Gastrocnemius medialis (tissue), 4 donors: ENCODE measurements around the gene GARNL3. TPM values are rescaled to one million over a fixed set of nuclear protein-coding genes. Genes with fewer than 3 reads are reported as not detected.

Experiments used
- ATAC-seq, 2 donors: fragments of 150-250 bp; one replicate each; pipeline ENCODE4 v1.9.1; 2016
- DNase-seq, 2 donors: peaks; one replicate each; pipeline ENCODE4 v3.0.0-alpha.2; 2019
- H3K27ac ChIP-seq, 4 donors: fragments of 200-600 bp; sonication (generic); 1 replicate in 1 of 4; 2 replicates in 3 of 4; pipeline ENCODE4 v1.5.1; 2016 to 2018; ENCODE audit warnings: mild to moderate bottlenecking in 2 of 4, moderate library complexity in 1 of 4
- H3K27me3 ChIP-seq, 3 donors: fragments of 200-600 bp; sonication (generic) in 2 of 3; 1 replicate in 1 of 3; 2 replicates in 2 of 3; pipeline versions ENCODE4 v1.5.1 to v1.6.0; 2016 to 2019; ENCODE audit warnings: mild to moderate bottlenecking in 1 of 3, moderate library complexity in 1 of 3
- H3K36me3 ChIP-seq, 2 donors: fragments of 200-600 bp; sonication (generic) in 1 of 2; one replicate each; pipeline ENCODE4 v1.5.1; 2017 to 2018
- H3K4me1 ChIP-seq, 2 donors: fragments of 200-600 bp; sonication (generic) in 1 of 2; one replicate each; pipeline ENCODE4 v1.5.1; 2016 to 2017; ENCODE audit warnings: mild to moderate bottlenecking in 2 of 2
- H3K4me3 ChIP-seq, 4 donors: fragments of 200-600 bp; sonication (generic) in 3 of 4; 1 replicate in 1 of 4; 2 replicates in 3 of 4; pipeline ENCODE4 v1.5.1; 2016 to 2019; ENCODE audit warnings: mild to moderate bottlenecking in 2 of 4
- H3K9me3 ChIP-seq, 3 donors: fragments of 200-600 bp; sonication (generic) in 2 of 3; 1 replicate in 1 of 3; 2 replicates in 2 of 3; pipeline ENCODE4 v1.5.1; 2016 to 2019
- POLR2A ChIP-seq, 2 donors: fragments of 450-650 bp; IDR thresholded peaks; one replicate each; pipeline ENCODE4 v1.6.1; 2017; ENCODE audit warnings: antibody characterized with exemption in 2 of 2, mild to moderate bottlenecking in 2 of 2, moderate library complexity in 2 of 2
- in situ Hi-C, 4 donors: fragments of 200-750 bp; cut with MboI; loops; one replicate each; pipeline versions ENCODE4 v1.15.0 to v1.8.0; 2017; ENCODE audit warnings: low sequenced_read_pairs in 4 of 4
- intact Hi-C: fragments of 100-400 bp; cut with DNase I; formaldehyde crosslinking; loops from one replicate; pipeline ENCODE4 v1.15.1; 2023; ENCODE audit warnings: low total_unique reads
- total RNA-seq, 4 donors: library from RNA; depleted of rRNA; stranded (reverse); fragments of >200 nt; gene quantifications; one replicate each; pipeline versions ENCODE4 v1.1.0 to v1.2.3, GENCODE V29; 2016
- TF ChIP-seq, protein P1 (sequence below), 5 experiments: fragments of 450-650 bp in 3 of 5; fragments of 200-600 bp in 2 of 5; sonication (generic) in 2 of 5; IDR thresholded peaks in 4 of 5; conservative IDR thresholded peaks in 1 of 5; 1 replicate in 4 of 5; 2 replicates in 1 of 5; pipeline ENCODE4 v1.5.1; 2016 to 2019; ENCODE audit warnings: antibody characterized with exemption in 5 of 5, mild to moderate bottlenecking in 3 of 5, moderate library complexity in 3 of 5

GARNL3 gene
- total RNA-seq, 4 donors from 2014 or later = 2.5 to 5.7 (median 3.0) TPM

DNA sequence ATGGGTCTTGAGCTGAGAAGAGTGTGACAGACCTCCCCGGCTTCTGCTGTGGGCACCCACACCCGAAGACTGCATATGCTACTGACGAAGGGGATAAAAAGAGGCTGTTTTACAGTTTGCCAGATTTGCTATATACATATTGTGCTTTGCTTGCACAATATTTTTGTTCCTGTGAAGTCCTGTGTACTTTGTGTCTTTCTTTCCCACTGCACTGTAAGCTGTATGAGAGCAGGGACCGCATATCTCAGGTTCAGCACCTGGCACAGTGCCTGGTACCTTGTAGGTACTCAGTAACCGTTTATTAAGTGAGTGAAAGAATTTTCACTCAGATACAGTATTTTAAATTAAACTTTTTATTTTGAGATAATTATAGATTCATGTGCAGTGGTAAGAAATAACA is 8.2 kb upstream of the GARNL3 start:
- TF ChIP-seq POLR2A (IDR thresholded peaks at IDR 0.05) = no peak
- TF ChIP-seq, protein P1, sequence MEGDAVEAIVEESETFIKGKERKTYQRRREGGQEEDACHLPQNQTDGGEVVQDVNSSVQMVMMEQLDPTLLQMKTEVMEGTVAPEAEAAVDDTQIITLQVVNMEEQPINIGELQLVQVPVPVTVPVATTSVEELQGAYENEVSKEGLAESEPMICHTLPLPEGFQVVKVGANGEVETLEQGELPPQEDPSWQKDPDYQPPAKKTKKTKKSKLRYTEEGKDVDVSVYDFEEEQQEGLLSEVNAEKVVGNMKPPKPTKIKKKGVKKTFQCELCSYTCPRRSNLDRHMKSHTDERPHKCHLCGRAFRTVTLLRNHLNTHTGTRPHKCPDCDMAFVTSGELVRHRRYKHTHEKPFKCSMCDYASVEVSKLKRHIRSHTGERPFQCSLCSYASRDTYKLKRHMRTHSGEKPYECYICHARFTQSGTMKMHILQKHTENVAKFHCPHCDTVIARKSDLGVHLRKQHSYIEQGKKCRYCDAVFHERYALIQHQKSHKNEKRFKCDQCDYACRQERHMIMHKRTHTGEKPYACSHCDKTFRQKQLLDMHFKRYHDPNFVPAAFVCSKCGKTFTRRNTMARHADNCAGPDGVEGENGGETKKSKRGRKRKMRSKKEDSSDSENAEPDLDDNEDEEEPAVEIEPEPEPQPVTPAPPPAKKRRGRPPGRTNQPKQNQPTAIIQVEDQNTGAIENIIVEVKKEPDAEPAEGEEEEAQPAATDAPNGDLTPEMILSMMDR (IDR thresholded peaks at IDR 0.05 in 4 of 5, conservative IDR thresholded peaks at IDR 0.05 in 1 of 5) = no peak
- ATAC-seq (no peak), DNase-seq (no peak)
- no peak overlapping the region for H3K4me3 ChIP-seq
- intact Hi-C loops = no loop called here
- no peaks in the 10 kb centered on the region for H3K9me3 ChIP-seq
- no peaks in the 10 kb centered on the region for H3K27me3 ChIP-seq
- no peak overlapping the region for H3K27ac ChIP-seq
- in situ Hi-C loops = no loop called here
- H3K36me3 ChIP-seq = no peaks in the 10 kb centered on the region
- peaks cover under 1 to 4% of the 10 kb centered on the region in 2 donors for H3K4me1 ChIP-seq

DNA sequence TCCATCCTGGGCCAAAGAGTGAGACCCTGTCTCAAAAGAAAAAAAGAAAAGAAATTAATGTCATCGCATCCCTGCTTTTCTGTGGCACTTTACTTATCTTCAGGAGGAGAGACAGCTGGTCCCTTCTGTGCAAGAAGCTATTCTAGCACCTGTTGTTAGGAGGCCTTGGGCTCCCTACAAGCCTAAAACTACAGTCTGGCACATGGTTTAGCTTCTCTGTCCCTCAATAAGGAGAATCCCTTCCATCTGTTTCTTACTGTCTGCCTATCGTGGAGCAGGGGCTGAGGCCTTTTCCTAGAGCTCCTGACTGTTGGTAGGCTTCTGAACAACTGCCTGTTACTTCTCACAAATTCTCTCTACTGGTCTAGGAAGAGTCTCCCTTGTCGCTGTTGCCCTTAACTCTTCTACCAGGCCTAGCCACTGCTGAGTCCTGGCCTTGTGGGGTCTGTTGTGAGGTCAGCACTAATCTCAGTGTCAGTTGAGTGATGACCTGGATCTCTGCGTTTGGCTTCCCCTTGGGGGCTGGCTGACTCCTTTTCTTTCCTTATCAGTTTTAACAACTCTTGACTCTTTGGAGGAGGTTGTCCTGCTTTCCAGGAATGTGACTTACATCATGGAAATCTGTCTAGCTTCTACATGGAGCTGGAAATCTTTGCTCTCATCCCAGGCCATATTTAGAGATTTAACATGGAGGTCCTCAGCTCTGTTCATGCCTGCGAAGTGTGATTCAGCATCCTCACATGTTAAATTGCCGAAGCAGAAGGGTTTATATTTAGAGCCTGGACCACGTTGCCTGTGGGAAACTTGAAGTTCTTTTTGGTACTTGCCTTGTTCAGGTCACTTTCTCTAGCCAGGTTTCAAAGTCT is 5.7 kb upstream of the GARNL3 start:
- H3K4me3 ChIP-seq = no peak overlapping the region
- no peaks in the 10 kb centered on the region for H3K27me3 ChIP-seq
- TF ChIP-seq POLR2A (IDR thresholded peaks at IDR 0.05) = no peak
- TF ChIP-seq, protein P1 (IDR thresholded peaks at IDR 0.05 in 4 of 5, conservative IDR thresholded peaks at IDR 0.05 in 1 of 5) = no peak
- H3K9me3 ChIP-seq = no peaks in the 10 kb centered on the region
- DNase-seq = no peak
- no peak for ATAC-seq
- no peaks in the 10 kb centered on the region for H3K36me3 ChIP-seq
- H3K27ac ChIP-seq = peak overlapping the region in 1 of 4 donors; percentile 24
- intact Hi-C loops = no loop called here
- peaks cover 10 to 11% of the 10 kb centered on the region in 2 donors for H3K4me1 ChIP-seq
- in situ Hi-C loops = no loop called here

DNA sequence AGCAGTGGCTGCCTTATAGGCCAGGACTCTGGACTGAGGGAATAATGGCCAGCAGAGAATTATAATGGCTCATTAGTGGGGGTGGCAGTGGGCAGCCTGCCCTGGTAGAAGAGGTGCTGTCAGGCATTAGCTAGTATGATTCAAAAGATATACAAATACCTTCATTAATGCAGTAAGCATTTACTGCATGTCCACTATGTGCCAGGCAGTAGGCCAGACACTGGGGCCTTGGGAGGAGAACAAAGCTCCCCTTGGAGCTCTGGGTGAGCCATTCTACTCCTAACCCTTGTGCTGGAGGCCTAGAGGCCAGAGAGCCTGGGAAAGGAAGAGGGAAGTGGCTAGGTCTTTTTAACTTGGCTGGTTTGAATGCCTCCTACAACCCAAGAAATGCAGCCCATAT is 2.0 kb upstream of the GARNL3 start:
- intact Hi-C loops (no loop called here), in situ Hi-C loops (no loop called here)
- no peak overlapping the region for H3K27ac ChIP-seq
- peaks cover 10 to 17% of the 10 kb centered on the region in 2 donors for H3K4me1 ChIP-seq
- no peak for DNase-seq
- no peaks in the 10 kb centered on the region for H3K36me3 ChIP-seq
- H3K4me3 ChIP-seq = no peak overlapping the region
- no peaks in the 10 kb centered on the region for H3K9me3 ChIP-seq
- no peaks in the 10 kb centered on the region for H3K27me3 ChIP-seq
- TF ChIP-seq POLR2A (IDR thresholded peaks at IDR 0.05) = no peak
- TF ChIP-seq, protein P1 (IDR thresholded peaks at IDR 0.05 in 4 of 5, conservative IDR thresholded peaks at IDR 0.05 in 1 of 5) = no peak
- no peak for ATAC-seq

DNA sequence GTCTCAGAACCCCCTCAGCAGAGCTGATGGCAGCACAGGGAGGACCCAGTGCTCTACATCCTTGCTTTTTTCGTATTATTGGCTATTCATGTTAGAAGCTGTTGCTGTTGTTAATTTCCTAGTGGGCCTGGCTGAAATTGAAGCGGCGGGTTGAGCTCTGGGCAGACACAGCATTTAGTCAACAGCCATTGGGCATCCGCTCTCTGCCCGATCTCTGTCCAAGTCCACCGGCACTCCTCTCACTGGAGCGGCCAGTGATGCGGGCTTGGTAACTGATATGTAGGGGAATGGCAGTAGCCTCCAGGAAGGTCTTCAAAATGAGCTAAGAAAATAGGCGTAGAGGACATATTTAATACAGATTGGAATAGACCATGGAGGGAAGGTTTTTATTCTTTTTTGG is 1.3 kb upstream of the GARNL3 start:
- Histone ChIP-seq H3K27ac (no peak overlapping the region), H3K4me3 (no peak overlapping the region), H3K36me3 (no peaks in the 10 kb centered on the region), H3K4me1 (peaks cover 10 to 17% of the 10 kb centered on the region in 2 donors), H3K9me3 (no peaks in the 10 kb centered on the region), H3K27me3 (no peaks in the 10 kb centered on the region)
- DNase-seq (no peak), ATAC-seq (peak in 1 of 2 donors; percentile 9)
- TF ChIP-seq, protein P1 (IDR thresholded peaks at IDR 0.05 in 4 of 5, conservative IDR thresholded peaks at IDR 0.05 in 1 of 5) = no peak
- no peak for TF ChIP-seq POLR2A (IDR thresholded peaks at IDR 0.05)
- in situ Hi-C loops = no loop called here
- intact Hi-C loops = no loop called here
